Fibroblast of lung (primary cell): ENCODE results near the gene MKLN1. TPM values are rescaled to one million over a fixed set of nuclear protein-coding genes. Genes with fewer than 3 reads are reported as not detected.

ENCODE experiments used
- DNase-seq, 2 donors: peaks; one replicate each; pipeline versions ENCODE4 v3.0.0 to v3.0.0-alpha.2; 2010; ENCODE audit warnings: low read depth in 2 of 2
- H2AFZ ChIP-seq: 2 replicates; pipeline ENCODE4 v1.5.1; 2012; ENCODE audit warnings: low read length, control low read depth, inconsistent platforms
- H3K27ac ChIP-seq: 2 replicates; pipeline ENCODE4 v1.5.1; 2011; ENCODE audit warnings: low read length, control low read depth; ENCODE audit not compliant: insufficient read depth
- H3K27me3 ChIP-seq: 2 replicates; pipeline ENCODE4 v1.5.1; 2011; ENCODE audit warnings: mild to moderate bottlenecking, low read length; ENCODE audit not compliant: control insufficient read depth, insufficient read depth
- H3K36me3 ChIP-seq: 2 replicates; pipeline ENCODE4 v1.5.1; 2011; ENCODE audit warnings: low read length; ENCODE audit not compliant: control insufficient read depth, insufficient read depth
- H3K4me1 ChIP-seq: 2 replicates; pipeline ENCODE4 v1.5.1; 2011; ENCODE audit warnings: low read length; ENCODE audit not compliant: control insufficient read depth, insufficient read depth; ENCODE audit errors: extremely low read depth
- H3K4me2 ChIP-seq: 2 replicates; pipeline ENCODE4 v1.5.1; 2011; ENCODE audit warnings: low read length, control low read depth; ENCODE audit not compliant: insufficient read depth; ENCODE audit errors: extremely low read depth
- H3K4me3 ChIP-seq, 4 experiments: fragments of 200-600 bp in 1 of 4; sonication (generic) in 1 of 4; replicated peaks in 1 of 4; 2 replicates each; pipeline ENCODE4 v1.5.1; 2011 to 2016; ENCODE audit warnings: low read length in 4 of 4, low read depth in 3 of 4, mild to moderate bottlenecking in 3 of 4, control low read depth in 2 of 4, inconsistent platforms in 1 of 4, mixed read lengths in 1 of 4; ENCODE audit not compliant: insufficient read depth in 1 of 4; ENCODE audit errors: control extremely low read depth in 1 of 4
- H3K79me2 ChIP-seq: 2 replicates; pipeline ENCODE4 v1.5.1; 2012; ENCODE audit warnings: mild to moderate bottlenecking, low read length, inconsistent platforms; ENCODE audit not compliant: control insufficient read depth, insufficient read depth
- H3K9ac ChIP-seq: 2 replicates; pipeline ENCODE4 v1.5.1; 2011; ENCODE audit warnings: mild to moderate bottlenecking, low read length, control low read depth; ENCODE audit not compliant: insufficient read depth
- H3K9me3 ChIP-seq: 2 replicates; pipeline ENCODE4 v1.5.1; 2012; ENCODE audit warnings: low read depth, low read length; ENCODE audit not compliant: control insufficient read depth, insufficient read depth
- H4K20me1 ChIP-seq: 2 replicates; pipeline ENCODE4 v1.5.1; 2011; ENCODE audit warnings: low read length; ENCODE audit not compliant: control insufficient read depth, insufficient read depth; ENCODE audit errors: extremely low read depth
- CTCF ChIP-seq, 2 donors: IDR thresholded peaks in 1 of 2; conservative IDR thresholded peaks in 1 of 2; 1 replicate in 1 of 2; 2 replicates in 1 of 2; pipeline ENCODE4 v1.5.1; 2011 to 2012; ENCODE audit warnings: low read length in 2 of 2, control low read depth in 1 of 2, inconsistent platforms in 1 of 2, low read depth in 1 of 2, mild to moderate bottlenecking in 1 of 2
- EZH2 ChIP-seq: IDR thresholded peaks from 2 replicates; pipeline ENCODE4 v1.5.1; 2012; ENCODE audit warnings: low read length, control low read depth, mild to moderate bottlenecking; ENCODE audit errors: missing control alignments
- polyA plus RNA-seq, 2 donors: library from polyadenylated mRNA; depleted of rRNA in 1 of 2; stranded (reverse) in 1 of 2; unstranded in 1 of 2; fragments of >200 nt; gene quantifications; 2 replicates each; pipeline ENCODE4 v1.2.1, GENCODE V29; 2011 to 2012; ENCODE audit warnings: missing spikeins in 1 of 2
- total RNA-seq: library from RNA; depleted of rRNA; stranded (reverse); fragments of >200 nt; gene quantifications from 2 replicates; pipeline ENCODE4 v1.2.1, GENCODE V29; 2014

The MKLN1 gene
- total and polyA plus RNA-seq, 2 donors (not counting 1 experiment from before 2014, with no cell fraction given), result 33.9 to 46.4 TPM

- H2AFZ ChIP-seq, result no peak overlapping the region
- TF ChIP-seq CTCF (conservative IDR thresholded peaks at IDR 0.05 in 1 of 2, IDR thresholded peaks at IDR 0.05 in 1 of 2; ENCODE audit: low read depth in 1 of 2, low read length in 2 of 2) (no peak), EZH2 (no peak)
- H3K4me2 ChIP-seq, result no peak overlapping the region
- no peak overlapping the region for H3K27ac ChIP-seq
- H3K9ac ChIP-seq, result no peak overlapping the region
- no peaks in the 10 kb centered on the region for H3K4me1 ChIP-seq
- H3K36me3 ChIP-seq, result peaks cover 4% of the 10 kb centered on the region
- no peak overlapping the region for H3K4me3 ChIP-seq
- H3K79me2 ChIP-seq, result peaks cover 1% of the 10 kb centered on the region
- H4K20me1 ChIP-seq, result no peaks in the 10 kb centered on the region
- no peak for DNase-seq
- H3K27me3 ChIP-seq, result no peaks in the 10 kb centered on the region
- H3K9me3 ChIP-seq, result no peaks in the 10 kb centered on the region
These were observed 75.6 kb downstream of the MKLN1 start for GRCh38 chr7:131403322-131403721.

GRCh38 chr7:131404226-131404911, 76.7 kb downstream of the MKLN1 start:
- no peak for DNase-seq
- TF ChIP-seq CTCF (conservative IDR thresholded peaks at IDR 0.05 in 1 of 2, IDR thresholded peaks at IDR 0.05 in 1 of 2; ENCODE audit: low read depth in 1 of 2, low read length in 2 of 2), result no peak
- no peak for TF ChIP-seq EZH2
- Histone ChIP-seq H3K27me3 (no peaks in the 10 kb centered on the region), H3K79me2 (peaks cover 1% of the 10 kb centered on the region), H3K4me3 (no peak overlapping the region), H4K20me1 (no peaks in the 10 kb centered on the region), H2AFZ (no peak overlapping the region), H3K9me3 (no peaks in the 10 kb centered on the region), H3K27ac (no peak overlapping the region), H3K9ac (no peak overlapping the region), H3K4me1 (no peaks in the 10 kb centered on the region), H3K36me3 (peaks cover 2% of the 10 kb centered on the region), H3K4me2 (no peak overlapping the region)

DNA sequence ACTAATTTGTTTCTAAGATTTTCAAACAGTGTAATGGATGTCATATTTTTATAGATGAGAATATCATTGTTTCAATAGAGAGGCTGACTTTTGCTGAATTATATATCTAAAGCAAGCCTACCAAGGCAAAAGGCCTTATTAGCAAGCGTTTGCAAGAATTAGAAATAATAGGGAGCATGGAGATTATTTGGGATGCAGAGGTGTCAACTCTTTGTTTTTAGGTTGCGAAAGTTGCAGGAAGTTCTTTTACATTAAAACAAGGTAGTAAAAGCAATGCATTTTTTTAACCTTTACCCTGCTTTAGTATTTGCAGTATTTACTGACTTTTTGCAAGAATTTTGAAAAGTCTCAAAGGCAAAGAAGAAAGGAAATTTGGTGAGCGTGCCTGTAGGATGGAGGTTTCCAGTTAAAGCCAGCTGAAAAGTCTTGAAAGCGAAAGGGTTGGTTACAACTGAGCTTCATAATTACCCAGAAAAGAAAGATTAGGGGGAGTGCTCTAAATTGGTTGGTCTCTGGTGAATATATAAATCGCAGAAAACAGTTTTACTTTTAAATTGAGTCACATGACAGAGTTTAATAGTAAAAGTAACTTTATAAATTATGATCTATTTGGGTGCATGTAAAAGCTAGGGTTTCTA, 81.6 kb downstream of the MKLN1 start:
- no peaks in the 10 kb centered on the region for H4K20me1 ChIP-seq
- no peak overlapping the region for H2AFZ ChIP-seq
- H3K79me2 ChIP-seq, result peaks cover 1% of the 10 kb centered on the region
- no peak overlapping the region for H3K4me3 ChIP-seq
- no peak overlapping the region for H3K27ac ChIP-seq
- TF ChIP-seq EZH2 (no peak), CTCF (conservative IDR thresholded peaks at IDR 0.05 in 1 of 2, IDR thresholded peaks at IDR 0.05 in 1 of 2; ENCODE audit: low read depth in 1 of 2, low read length in 2 of 2) (no peak)
- DNase-seq, result no peak
- H3K9ac ChIP-seq, result no peak overlapping the region
- no peaks in the 10 kb centered on the region for H3K9me3 ChIP-seq
- H3K4me2 ChIP-seq, result no peak overlapping the region
- peaks cover 3% of the 10 kb centered on the region for H3K36me3 ChIP-seq
- no peaks in the 10 kb centered on the region for H3K27me3 ChIP-seq
- H3K4me1 ChIP-seq, result no peaks in the 10 kb centered on the region
